Activated CD8-positive, alpha-beta memory T cell treated with anti-CD3 and anti-CD28 coated beads for 48 hours (primary cell): ENCODE measurements around the gene VPS37C.
A peak's percentile ranks its signal among the peaks of the same experiment; 100 is the strongest.

Source experiments
- DNase-seq, 3 experiments: peaks; one replicate each; pipeline ENCODE4 v3.0.0-alpha.2; 2020; ENCODE audit warnings: low read depth in 2 of 3, low spot score in 2 of 3

VPS37C gene

GRCh38 chr11:61133956-61134662 lies 27.1 kb downstream of the VPS37C start:
- DNase-seq = no peak

- no peak for DNase-seq
Measured at GRCh38 chr11:61133145-61133544, 28.1 kb downstream of the VPS37C start.

- no peak for DNase-seq
Measured at GRCh38 chr11:61132646-61133045, 28.6 kb downstream of the VPS37C start.

GRCh38 chr11:61131998-61132555 lies 29.1 kb downstream of the VPS37C start:
- DNase-seq = no peak

GRCh38 chr11:61131586-61131985 lies 29.6 kb downstream of the VPS37C start:
- no peak for DNase-seq

- no peak for DNase-seq
Measured at GRCh38 chr11:61131186-61131585, 30.0 kb downstream of the VPS37C start.

GRCh38 chr11:61129639-61130523 lies 31.3 kb downstream of the VPS37C start:
- DNase-seq = peak; percentile 73 to 86 (median 82)

GRCh38 chr11:61128947-61129638 lies 32.1 kb downstream of the VPS37C start:
- no peak for DNase-seq

GRCh38 chr11:61127991-61128390 lies 33.2 kb downstream of the VPS37C start:
- no peak for DNase-seq

GRCh38 chr11:61126256-61126655 lies 35.0 kb downstream of the VPS37C start:
- DNase-seq = no peak

GRCh38 chr11:61125310-61125684 lies 35.9 kb downstream of the VPS37C start:
- DNase-seq = no peak

- DNase-seq = no peak
Measured at GRCh38 chr11:61124574-61125309, 36.5 kb downstream of the VPS37C start.

- no peak for DNase-seq
Measured at GRCh38 chr11:61123775-61124571, 37.3 kb downstream of the VPS37C start.

GRCh38 chr11:61122761-61123160 lies 38.5 kb downstream of the VPS37C start:
- DNase-seq = no peak

- DNase-seq = no peak
Measured at GRCh38 chr11:61121917-61122316, 39.3 kb downstream of the VPS37C start.

GRCh38 chr11:61121192-61121831 lies 39.9 kb downstream of the VPS37C start:
- no peak for DNase-seq

- no peak for DNase-seq
Measured at GRCh38 chr11:61120706-61121191, 40.5 kb downstream of the VPS37C start.

- no peak for DNase-seq
Measured at GRCh38 chr11:61120099-61120705, 41.0 kb downstream of the VPS37C start.

GRCh38 chr11:61119571-61119970 lies 41.7 kb downstream of the VPS37C start:
- DNase-seq = no peak
